NCI-H128 (cell line): ENCODE results near the gene TNN.
"Not testable (repeated sequence)": the region's sequence is repeated elsewhere in the genome, so short reads cannot be mapped to it uniquely, and the experiment has no call there.

ENCODE experiments used
- DNase-seq: peaks from one replicate; lab custom pipeline; 2025; ENCODE audit not compliant: unreplicated experiment; lab: John Stamatoyannopoulos, UW

TNN gene

DNA sequence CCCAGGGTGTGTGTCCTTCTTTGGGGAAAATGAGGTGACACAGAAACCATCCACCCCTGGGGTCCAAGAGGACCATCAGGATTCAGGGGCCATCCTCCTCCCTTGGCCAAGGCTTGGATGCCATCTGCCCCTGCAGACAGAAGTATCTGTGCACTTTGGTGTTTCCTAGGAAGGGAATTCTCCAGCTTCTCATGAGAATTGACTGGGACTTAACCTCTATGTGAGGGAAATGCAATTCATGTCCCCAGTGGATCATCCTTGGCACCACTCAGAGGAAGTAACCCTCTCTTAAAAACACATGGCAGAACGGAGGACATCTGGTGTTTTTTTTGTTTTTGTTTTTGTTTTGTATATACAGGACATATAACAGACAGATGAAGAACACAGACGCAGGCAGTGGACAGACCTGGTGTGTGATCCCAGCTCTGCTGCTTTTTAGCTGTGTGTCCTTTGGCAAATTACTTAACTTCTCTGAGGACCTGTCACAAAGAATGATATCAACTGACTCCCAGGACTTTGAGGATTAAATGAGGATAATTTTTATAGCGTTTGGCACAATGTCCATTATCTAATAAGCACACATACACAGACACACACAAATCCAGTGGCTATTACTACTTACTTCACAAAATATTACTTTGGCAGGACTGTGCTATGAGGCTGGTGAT lies 3.8 kb downstream of the TNN start:
- no peak for DNase-seq

DNA sequence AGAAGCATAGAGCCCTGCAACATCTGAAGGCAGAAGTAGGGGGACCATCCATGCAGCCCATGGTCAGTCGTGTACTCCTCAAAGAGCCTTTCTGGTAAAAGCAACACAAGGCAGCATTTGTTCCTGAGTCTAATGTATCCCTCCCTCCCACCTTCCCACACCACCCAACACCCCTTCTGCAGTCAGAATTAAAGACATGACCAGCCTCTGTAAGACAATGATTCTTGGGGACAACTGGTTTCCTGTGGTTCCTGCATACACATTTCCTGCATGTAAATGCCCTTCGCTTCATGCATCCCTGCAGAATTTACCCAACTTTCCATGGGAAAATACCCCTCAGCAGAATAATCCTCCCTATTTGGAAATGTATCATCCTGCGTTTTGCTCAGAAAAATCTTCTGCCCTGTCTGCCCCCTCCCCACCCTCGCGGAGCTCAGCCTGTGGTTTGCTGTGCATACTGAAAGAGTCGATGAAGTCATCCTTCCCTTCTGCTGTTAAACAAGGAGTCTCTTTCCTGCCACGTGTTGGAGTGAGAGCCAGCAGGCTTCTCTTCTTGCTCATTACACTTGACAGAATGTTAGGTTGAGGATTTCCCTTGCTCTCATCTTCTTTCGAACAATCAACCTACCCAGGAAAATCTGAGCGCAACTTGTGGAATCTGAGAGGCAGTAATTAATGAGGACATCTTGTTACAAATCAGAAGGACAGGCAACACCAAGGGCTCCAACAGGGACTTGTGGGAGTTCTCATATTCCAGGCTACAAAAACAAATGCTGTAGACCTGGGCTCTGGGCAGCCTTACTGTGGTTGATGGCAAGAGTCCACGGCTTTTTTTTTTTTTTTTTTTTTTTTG lies 4.7 kb downstream of the TNN start:
- DNase-seq = no peak

DNA sequence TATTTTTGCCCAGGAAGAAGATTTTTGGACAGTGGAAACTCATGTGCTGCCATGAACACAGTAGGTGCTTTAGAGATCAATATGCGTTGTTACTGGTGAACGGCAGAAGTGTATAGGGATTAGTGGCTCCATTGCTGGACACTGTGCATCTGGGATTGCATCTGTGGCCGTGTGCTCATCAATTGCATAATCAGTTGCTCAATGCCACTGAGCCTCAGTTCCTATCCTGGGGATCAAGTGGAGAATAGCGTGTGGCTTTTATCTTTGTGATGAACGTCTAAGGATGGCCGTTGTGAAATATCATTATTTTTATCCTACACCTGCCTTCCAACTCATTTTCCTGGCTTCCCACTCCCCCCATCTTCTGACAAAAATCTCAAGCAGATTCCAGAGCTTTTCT lies 5.4 kb downstream of the TNN start:
- DNase-seq = no peak

DNA sequence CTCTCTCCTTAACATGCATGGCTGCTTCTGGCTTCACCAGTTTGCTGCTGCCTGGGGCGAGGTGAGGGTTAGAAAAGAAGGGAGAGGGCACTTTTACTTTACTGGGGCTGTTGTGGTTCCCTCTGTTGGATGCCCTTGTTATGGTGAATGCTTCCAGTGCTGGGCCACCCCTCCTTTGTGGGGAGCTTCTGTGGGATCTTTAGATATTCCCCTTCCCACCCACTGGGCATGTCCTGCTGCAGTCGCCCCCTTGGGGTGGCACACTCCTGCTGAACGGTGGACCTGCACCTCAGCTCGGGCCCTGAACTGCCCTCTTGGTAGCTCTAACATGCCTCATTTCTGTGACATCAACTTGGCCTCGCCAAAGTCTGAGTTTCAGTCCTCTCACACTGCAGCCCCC lies 6.0 kb downstream of the TNN start:
- no peak for DNase-seq

DNA sequence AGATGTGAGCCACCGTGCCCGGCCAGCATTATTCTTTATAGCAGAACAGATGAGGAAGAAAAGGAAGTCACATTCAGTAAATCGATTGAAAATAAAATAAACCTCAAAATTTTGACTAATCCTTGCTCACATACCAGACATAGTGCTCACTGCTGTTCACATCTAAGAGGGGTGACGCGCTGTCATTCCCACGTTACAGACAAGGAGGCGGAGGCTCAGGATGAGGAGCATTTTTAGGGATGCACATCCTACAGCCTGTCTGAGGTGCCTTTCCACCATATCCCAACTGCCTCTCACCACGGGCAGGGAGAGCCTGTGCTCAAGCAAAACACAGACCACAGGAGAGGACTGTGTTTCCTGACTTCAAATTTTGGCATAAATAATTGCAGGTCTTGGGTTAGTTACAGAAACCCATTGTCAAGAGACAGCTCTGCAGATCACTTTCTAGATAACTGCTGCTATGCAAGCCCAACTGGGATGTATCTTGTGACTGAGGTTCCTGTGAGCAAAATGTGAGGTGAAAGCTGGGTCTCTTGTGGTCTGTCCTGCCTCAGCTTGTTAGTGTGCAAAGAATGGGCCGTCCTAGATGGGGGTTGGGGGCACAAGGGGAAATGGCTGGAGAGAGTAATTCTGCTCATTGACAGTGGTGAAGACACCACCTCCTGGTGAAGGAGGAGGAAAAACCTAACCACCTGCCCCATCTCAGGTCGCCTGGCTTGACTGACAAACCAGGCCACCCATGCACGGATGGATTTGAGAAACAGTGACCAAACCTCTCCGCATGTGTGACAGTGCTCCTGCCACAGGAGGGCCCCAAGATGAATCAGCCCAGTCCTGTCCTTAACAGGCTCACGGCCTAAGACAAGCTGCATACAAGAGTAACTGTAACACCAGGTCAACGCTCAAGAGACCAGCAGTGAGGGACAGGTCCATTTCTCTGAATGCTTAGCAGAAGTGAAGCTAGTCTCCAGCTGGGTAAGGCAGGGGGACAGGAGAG lies 8.2 kb downstream of the TNN start:
- no peak for DNase-seq

DNA sequence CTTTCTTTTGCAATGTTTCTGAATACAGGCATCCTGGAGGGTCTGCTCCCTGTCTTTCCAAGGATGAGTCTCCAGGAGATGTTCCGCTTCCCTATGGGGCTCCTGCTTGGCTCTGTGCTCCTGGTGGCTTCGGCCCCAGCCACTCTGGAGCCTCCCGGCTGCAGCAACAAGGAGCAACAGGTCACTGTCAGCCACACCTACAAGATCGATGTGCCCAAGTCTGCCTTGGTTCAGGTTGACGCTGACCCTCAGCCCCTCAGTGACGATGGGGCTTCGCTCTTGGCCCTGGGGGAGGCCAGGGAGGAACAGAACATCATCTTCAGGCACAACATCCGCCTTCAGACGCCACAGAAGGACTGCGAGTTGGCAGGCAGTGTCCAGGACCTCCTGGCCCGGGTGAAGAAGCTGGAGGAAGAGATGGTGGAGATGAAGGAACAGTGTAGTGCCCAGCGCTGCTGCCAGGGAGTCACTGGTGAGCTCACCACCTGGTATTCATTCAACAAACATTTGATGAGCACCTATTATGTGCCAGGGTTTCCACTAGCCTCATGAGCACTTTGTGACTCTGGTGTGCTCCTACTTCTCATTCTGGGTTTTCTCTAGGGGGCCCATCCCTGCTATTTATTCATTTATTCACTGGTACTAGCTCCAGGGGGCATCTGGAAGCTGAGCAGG lies 9.9 kb downstream of the TNN start:
- no peak for DNase-seq

DNA sequence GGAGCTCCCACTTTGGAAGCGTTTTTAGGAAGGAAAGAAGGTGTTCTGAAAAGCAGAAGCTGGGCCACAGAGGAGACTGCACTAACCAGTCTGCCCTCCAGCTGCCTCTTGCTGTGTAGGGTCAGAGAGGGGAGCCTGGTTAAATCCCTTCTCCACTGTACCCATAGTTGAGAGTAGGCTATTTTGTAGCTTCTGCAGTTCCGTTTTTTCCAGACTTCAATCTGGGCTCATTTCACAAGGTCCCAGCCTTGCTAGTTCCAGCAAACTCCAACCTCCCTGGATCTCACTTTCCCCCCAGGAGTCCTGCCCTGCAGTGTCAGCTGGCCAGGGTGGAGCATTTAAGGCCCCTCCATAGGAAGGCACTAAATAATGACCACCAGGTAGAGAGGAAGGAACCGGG lies 11.0 kb downstream of the TNN start:
- no peak for DNase-seq

DNA sequence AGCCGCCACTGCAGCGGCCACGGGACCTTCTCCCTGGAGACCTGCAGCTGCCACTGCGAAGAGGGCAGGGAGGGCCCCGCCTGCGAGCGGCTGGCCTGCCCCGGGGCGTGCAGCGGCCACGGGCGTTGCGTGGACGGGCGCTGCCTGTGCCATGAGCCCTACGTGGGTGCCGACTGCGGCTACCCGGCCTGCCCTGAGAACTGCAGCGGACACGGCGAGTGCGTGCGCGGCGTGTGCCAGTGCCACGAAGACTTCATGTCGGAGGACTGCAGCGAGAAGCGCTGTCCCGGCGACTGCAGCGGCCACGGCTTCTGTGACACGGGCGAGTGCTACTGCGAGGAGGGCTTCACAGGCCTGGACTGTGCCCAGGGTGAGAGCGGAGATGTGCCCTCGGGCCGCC lies 11.7 kb downstream of the TNN start:
- no peak for DNase-seq

DNA sequence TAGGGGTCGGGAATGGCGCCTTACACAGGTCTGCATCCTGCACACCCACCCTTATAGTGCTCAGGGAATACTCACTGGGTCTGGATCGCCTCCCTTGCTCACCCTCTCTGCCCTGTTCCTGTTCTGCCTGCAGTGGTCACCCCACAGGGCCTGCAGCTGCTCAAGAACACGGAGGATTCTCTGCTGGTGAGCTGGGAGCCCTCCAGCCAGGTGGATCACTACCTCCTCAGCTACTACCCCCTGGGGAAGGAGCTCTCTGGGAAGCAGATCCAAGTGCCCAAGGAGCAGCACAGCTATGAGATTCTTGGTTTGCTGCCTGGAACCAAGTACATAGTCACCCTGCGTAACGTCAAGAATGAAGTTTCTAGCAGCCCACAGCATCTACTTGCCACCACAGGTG lies 12.4 kb downstream of the TNN start:
- no peak for DNase-seq

DNA sequence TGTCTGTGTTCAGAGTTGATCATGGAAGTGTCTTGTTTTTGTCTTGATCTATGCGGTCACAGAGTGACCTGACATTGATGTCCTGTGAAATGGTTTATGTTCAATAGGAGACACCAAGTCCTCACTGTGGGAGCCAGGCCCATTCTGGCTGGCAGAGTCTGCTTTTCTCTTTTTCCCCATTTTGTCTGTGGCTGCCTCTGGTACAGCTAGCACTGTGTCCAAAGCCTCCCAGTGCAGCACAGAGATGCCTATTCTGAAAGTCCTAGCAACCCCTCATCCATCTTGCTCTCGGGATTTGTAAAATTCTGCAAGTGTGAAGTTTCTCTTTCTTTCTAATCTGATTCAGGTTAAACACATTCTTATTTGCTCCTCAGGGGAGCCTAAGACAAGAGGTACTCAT lies 14.3 kb downstream of the TNN start:
- no peak for DNase-seq

DNA sequence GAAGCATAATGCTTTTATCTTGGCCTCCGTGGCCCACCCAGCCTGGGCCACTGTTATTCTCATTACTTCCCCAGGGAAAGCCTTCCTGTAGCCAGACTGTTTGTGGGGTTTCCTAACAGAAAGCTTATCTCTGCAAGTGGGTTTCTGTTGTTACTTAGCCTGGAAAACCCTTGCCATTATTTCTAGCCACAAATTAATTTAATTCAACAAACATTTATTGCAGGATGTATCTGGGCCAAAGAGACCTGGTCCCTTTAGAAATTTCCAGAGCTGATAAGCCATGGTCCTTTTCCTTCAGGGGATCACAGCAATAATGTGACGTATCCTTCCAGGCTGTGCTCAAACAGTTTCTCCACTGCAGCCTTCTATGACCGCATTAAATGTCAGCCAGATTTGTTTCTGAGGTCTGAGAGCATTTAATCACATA lies 20.9 kb downstream of the TNN start:
- no peak for DNase-seq

DNA sequence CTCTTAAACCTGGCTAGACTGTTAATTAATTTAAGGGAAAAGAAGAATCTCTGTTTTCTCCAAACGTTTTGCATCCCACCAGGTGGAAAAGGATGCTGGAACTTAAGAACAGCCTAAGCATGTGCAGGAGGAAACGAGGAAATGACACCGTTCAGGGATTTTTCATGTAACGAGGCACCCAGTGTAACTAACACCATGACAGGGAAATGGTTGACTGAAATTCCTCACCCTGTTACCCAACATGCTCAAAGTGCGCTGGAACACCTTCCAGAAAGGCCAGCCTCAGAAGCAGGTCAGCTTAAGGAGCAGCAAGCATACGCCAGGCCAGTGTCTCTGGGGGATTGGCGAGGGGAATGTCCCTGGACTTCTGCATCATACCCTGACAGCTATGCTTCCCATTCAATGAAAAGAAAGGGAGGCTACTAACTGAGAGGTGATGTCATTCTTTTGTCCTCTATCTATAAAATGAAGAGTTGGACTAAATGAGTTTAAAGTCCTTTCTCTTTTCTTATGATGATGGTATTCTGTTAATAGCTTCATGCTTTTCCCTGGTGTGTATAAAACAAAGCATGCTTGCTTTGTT lies 21.6 kb downstream of the TNN start:
- no peak for DNase-seq

DNA sequence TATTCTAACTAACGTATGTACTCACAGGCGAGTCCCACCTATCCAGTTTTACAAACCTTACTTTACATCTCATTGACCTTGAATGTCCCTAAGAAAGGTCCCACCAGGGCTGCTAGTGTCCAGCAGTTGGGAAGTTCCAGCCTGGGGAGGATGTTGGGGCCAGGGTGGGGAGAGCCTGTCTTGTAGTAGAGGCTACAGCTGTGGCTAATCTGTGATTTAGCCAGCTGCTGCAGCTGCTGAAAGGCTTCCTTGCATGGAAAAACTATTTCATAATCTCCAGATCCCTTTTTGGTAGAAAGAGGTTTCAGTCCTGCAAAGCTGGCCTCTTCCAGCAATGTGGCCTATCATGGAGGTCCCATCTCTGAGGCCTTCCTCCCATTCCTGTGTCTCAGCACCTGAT lies 23.1 kb downstream of the TNN start:
- DNase-seq = no peak

DNA sequence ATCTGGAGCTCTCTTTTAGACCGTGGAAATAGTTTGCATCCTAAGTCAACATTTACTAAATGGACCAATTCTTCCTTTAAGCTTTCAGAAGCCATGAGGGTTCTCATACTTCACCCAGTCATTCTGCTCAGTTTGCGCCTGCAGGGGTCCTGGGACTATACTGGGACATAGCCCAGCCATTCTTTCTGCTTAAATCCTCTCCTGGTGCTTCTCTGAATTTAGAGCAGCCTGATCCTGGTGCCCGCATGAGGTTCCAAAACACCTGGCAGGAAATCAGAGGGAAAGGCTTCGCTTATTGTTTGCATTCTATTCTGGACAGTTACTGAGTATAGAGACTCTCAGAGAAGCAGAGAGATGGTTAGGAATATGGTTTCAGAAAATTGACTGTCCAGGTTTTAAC lies 27.0 kb downstream of the TNN start:
- no peak for DNase-seq

DNA sequence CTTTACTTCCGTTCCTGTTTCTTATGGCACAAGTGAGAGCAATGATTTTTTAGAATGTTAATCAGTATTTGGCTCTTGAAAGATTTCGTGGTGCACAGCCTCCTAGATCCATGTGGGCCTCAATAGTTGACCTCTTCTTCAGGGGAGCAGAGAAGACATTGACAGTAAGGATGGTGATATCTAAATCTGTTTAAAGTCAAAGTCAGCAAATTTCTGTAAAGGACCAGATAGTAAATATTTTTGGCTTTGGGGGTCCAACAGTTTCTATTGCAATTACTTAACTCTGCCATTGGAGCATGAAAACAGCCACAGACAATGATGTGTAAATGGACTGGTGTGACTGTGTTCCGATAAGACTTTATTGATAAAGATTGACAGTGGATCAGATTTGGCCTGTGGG lies 27.4 kb downstream of the TNN start:
- no peak for DNase-seq

DNA sequence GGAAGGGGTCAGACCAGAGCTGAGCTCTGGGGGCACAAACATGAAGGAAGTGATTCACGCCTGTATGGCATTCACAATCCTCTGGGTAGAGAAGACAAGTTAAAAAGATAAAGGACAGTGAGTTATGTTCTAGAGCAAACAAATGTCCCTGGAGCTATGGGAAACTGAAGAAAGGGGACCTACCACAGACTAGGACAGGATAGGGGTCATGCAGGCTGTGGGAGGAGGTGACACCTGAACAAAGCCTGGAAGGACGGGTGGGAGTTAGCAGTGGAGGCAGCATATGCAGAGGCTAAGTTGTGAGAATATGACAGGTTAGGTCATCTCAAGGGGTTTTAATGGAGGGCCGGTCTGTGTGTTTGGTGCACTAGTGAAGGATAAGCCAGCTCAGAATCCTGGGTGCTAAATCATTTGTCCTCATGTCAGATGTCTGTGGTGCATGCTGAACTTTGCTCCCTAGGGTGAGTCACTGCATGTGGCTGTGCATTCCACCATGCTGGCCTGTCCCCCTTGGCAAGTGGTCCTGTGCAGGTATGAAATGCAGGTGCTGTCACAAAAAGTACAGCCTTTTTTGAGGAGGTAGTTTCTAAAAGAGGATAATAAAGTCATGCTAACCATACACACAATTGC lies 28.5 kb downstream of the TNN start:
- no peak for DNase-seq

DNA sequence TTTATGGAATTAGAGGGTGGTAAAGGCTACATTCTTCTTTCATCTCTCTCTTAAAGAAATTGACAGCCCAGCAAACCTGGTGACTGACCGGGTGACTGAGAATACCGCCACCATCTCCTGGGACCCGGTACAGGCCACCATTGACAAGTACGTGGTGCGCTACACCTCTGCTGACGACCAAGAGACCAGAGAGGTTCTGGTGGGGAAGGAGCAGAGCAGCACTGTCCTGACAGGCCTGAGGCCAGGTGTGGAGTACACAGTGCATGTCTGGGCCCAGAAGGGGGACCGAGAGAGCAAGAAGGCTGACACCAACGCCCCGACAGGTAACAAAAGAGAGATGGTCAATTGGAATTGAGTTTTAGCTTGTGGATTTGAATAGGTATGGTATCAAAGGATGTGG lies 29.7 kb downstream of the TNN start:
- DNase-seq = no peak

DNA sequence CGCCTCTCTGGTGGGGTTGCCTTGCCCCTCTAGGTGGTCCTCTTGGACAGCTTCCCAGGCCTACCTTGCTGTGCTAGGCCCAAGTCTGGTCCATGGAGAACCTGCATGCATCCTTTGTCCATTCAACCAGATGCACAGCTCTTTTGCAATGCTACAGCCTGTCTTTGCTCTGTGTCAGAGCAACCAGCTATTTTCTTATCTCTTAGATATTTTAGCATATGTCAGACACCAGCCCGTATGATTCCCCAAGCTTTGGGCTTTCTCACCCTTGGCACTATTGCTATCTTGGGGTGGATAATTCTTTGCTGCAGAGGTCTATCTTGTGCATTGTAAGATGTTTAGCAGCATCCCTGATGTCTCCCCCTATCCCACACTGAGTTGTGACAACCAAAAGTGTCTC lies 32.3 kb downstream of the TNN start:
- DNase-seq = no peak

DNA sequence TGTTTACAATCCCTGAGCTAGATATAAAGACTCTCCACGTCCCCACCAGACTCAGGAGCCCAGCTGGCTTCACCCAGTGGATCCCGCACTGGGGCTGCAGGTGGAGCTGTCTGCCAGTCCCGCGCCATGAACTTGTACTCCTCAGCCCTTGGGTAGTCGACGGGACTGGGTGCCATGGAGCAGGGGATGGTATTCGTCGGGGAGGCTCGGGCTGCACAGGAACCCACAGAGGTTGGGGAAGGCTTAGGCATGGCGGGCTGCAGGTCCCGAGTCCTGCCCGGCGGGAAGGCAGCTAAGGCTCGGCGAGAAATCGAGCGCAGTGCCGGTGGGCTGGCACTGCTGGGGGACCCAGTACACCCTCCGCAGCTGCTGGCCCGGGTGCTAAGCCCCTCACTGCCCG lies 34.5 kb downstream of the TNN start:
- not testable (repeated sequence) for DNase-seq

DNA sequence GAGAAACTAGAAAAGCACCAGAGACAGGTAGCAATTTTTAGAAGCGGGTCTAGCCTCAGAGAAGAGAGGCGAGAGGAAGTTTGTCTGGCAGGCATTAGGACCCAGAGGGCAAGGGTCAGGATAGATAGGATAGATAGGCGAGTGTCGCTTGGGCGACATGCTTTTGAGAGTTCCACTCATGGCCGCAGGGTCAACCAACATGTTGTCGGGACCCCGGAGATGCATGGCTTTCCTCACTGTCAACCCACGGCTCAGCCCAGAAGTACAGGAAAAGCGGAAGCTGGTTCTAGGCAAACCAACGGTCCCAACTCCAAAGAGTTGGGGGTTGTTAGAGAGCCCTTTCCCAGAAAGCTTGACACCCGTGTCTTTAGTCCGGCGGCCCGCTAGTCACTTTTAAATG lies 38.9 kb downstream of the TNN start:
- DNase-seq = not testable (repeated sequence)
